K562 (cell line): ENCODE data around the gene APOLD1. TPM values are rescaled to one million over a fixed set of nuclear protein-coding genes. Genes with fewer than 3 reads are reported as not detected.
A peak's percentile ranks its signal among the peaks of the same experiment; 100 is the strongest.

ENCODE experiments used
- ATF7 ChIP-seq: fragments of 450-650 bp; IDR thresholded peaks from 2 replicates; pipeline ENCODE4 v1.7.1; 2014; ENCODE audit warnings: mild to moderate bottlenecking, moderate library complexity
- BHLHE40 ChIP-seq: IDR thresholded peaks from 2 replicates; pipeline ENCODE4 v1.6.1; 2011; ENCODE audit warnings: low read length, improper control_type of control experiment
- CBX8 ChIP-seq: fragments of 200-600 bp; sonication (generic); IDR thresholded peaks from 2 replicates; pipeline ENCODE4 v1.6.1; 2012; ENCODE audit warnings: borderline replicate concordance, mixed run types, low read depth, mild to moderate bottlenecking, moderate library complexity, mixed read lengths, low read length, control low read depth, inconsistent platforms; ENCODE audit not compliant: poor library complexity, severe bottlenecking; ENCODE audit errors: extremely low read depth
- CEBPG ChIP-seq, 3 experiments: fragments of 200-800 bp in 1 of 3; sonication (Bioruptor generic) in 1 of 3; sonication (generic) in 1 of 3; formaldehyde crosslinking in 1 of 3; IDR thresholded peaks in 2 of 3; conservative IDR thresholded peaks in 1 of 3; 2 replicates each; pipeline versions ENCODE4 v1.6.1 to v1.8.0; 2016 to 2022; ENCODE audit warnings: missing compliant biosample characterization in 2 of 3, missing genetic modification characterization in 2 of 3, mild to moderate bottlenecking in 1 of 3, missing genetic modification reagents in 1 of 3
- ELF1 ChIP-seq: fragments of 200-800 bp; sonication (Bioruptor generic); IDR thresholded peaks from 2 replicates; pipeline ENCODE4 v1.6.1; 2016; ENCODE audit warnings: missing genetic modification characterization, missing compliant biosample characterization
- HMGN3 ChIP-seq: IDR thresholded peaks from 2 replicates; pipeline ENCODE4 v1.6.1; 2011; ENCODE audit warnings: borderline replicate concordance, low read depth, mild to moderate bottlenecking, mixed read lengths, low read length; ENCODE audit not compliant: insufficient read length; ENCODE audit errors: extremely low read depth
- KAT2B ChIP-seq: IDR thresholded peaks from one replicate; pipeline ENCODE4 v1.6.1; 2012; ENCODE audit warnings: low read depth, mild to moderate bottlenecking, control low read depth, inconsistent platforms, low read length, moderate library complexity
- KDM4B ChIP-seq, 2 experiments: fragments of 450-650 bp in 1 of 2; sonication (generic) in 1 of 2; IDR thresholded peaks; 2 replicates each; pipeline ENCODE4 v1.6.1; 2016 to 2017; ENCODE audit warnings: borderline replicate concordance in 2 of 2, antibody characterized with exemption in 1 of 2, low read depth in 1 of 2, mild to moderate bottlenecking in 1 of 2
- L3MBTL2 ChIP-seq: fragments of 450-650 bp; IDR thresholded peaks from 2 replicates; pipeline ENCODE4 v1.6.1; 2016; ENCODE audit warnings: mild to moderate bottlenecking, moderate library complexity
- MAX ChIP-seq: sonication (generic); formaldehyde crosslinking; IDR thresholded peaks from 2 replicates; pipeline ENCODE4 v1.9.0; 2022; ENCODE audit warnings: mild to moderate bottlenecking, missing genetic modification reagents
- MTA1 ChIP-seq: fragments of 450-650 bp; IDR thresholded peaks from 2 replicates; pipeline ENCODE4 v1.6.1; 2017; ENCODE audit warnings: borderline replicate concordance
- MXI1 ChIP-seq: IDR thresholded peaks from 2 replicates; pipeline ENCODE4 v1.6.1; 2011; ENCODE audit warnings: low read depth, mild to moderate bottlenecking, improper control_type of control experiment, low read length
- NCOA2 ChIP-seq, 2 experiments: fragments of 450-650 bp; IDR thresholded peaks; 2 replicates each; pipeline ENCODE4 v1.6.1; 2018; ENCODE audit warnings: mild to moderate bottlenecking in 2 of 2, moderate library complexity in 1 of 2; ENCODE audit not compliant: partially characterized antibody in 2 of 2
- RAD21 ChIP-seq, 2 experiments: fragments of 250-450 bp in 1 of 2; fragments of 450-650 bp in 1 of 2; sonication (Bioruptor Pico) in 1 of 2; formaldehyde crosslinking in 1 of 2; IDR thresholded peaks in 1 of 2; conservative IDR thresholded peaks in 1 of 2; 2 replicates each; pipeline versions ENCODE4 v1.4.0 to v1.8.0; 2020 to 2022; ENCODE audit warnings: mild to moderate bottlenecking in 2 of 2, moderate library complexity in 1 of 2
- RB1 ChIP-seq: fragments of 450-650 bp; IDR thresholded peaks from 2 replicates; pipeline ENCODE4 v1.6.1; 2017; ENCODE audit warnings: low read depth, mild to moderate bottlenecking
- SIN3A ChIP-seq, 2 experiments: fragments of 150-350 bp in 1 of 2; IDR thresholded peaks; 2 replicates each; pipeline ENCODE4 v1.6.1; 2011 to 2016; ENCODE audit warnings: borderline replicate concordance in 2 of 2, low read depth in 2 of 2, low read length in 2 of 2, mild to moderate bottlenecking in 2 of 2, moderate library complexity in 2 of 2; ENCODE audit not compliant: control insufficient read depth in 1 of 2
- SOX6 ChIP-seq: fragments of 450-650 bp; IDR thresholded peaks from 2 replicates; pipeline ENCODE4 v1.6.1; 2014; ENCODE audit warnings: mild to moderate bottlenecking
- SREBF1 ChIP-seq: fragments of 150-350 bp; IDR thresholded peaks from 2 replicates; pipeline ENCODE4 v1.6.1; 2014; ENCODE audit warnings: antibody characterized with exemption, low read depth, low read length, borderline replicate concordance
- TAF1 ChIP-seq: IDR thresholded peaks from 2 replicates; pipeline ENCODE4 v1.6.1; 2011; ENCODE audit warnings: mild to moderate bottlenecking, low read length, moderate library complexity; ENCODE audit not compliant: insufficient read depth, control insufficient read depth, severe bottlenecking; ENCODE audit errors: extremely low read depth
- TBL1XR1 ChIP-seq, 2 experiments: IDR thresholded peaks; 2 replicates each; pipeline ENCODE4 v1.6.1; 2012; ENCODE audit warnings: improper control_type of control experiment in 2 of 2, low read length in 2 of 2, mild to moderate bottlenecking in 1 of 2
- TBP ChIP-seq: optimal IDR thresholded peaks from 2 replicates; pipeline ENCODE3; 2011; ENCODE audit warnings: low read depth, low read length, improper control_type of control experiment
- TCF3 ChIP-seq: sonication (generic); formaldehyde crosslinking; IDR thresholded peaks from 2 replicates; pipeline ENCODE4 v1.4.0; 2020; ENCODE audit warnings: mild to moderate bottlenecking, missing genetic modification reagents
- ZBED1 ChIP-seq: IDR thresholded peaks from 2 replicates; pipeline ENCODE4 v1.6.1; 2014
- ZFPM2 ChIP-seq: fragments of 250-450 bp; sonication (Bioruptor Pico); IDR thresholded peaks from 2 replicates; pipeline ENCODE4 v1.5.1; 2022; ENCODE audit warnings: mild to moderate bottlenecking
- ZNF57 ChIP-seq: fragments of 450-650 bp; formaldehyde crosslinking; IDR thresholded peaks from 2 replicates; pipeline ENCODE4 v1.4.0; 2020; ENCODE audit warnings: mild to moderate bottlenecking, moderate library complexity
- ZNF644 ChIP-seq: fragments of 200-800 bp; sonication (Bioruptor generic); IDR thresholded peaks from 2 replicates; pipeline ENCODE4 v1.6.1; 2016; ENCODE audit warnings: low read depth, missing genetic modification characterization, missing compliant biosample characterization
- ZNF696 ChIP-seq: fragments of 250-450 bp; sonication (Bioruptor Pico); conservative IDR thresholded peaks from 2 replicates; pipeline ENCODE4 v1.4.0; 2020; ENCODE audit warnings: mild to moderate bottlenecking, moderate library complexity
- ZZZ3 ChIP-seq: fragments of 450-650 bp; IDR thresholded peaks from 2 replicates; pipeline ENCODE4 v1.6.1; 2016; ENCODE audit warnings: antibody characterized with exemption, mild to moderate bottlenecking, moderate library complexity
- polyA plus RNA-seq, 8 experiments: library from polyadenylated mRNA; depleted of rRNA in 4 of 8; stranded (reverse) in 5 of 8; unstranded in 3 of 8; fragments of >200 nt; fragmentation: Nextera tagmentation in 2 of 8; fragmentation: Illumina TruSeq in 1 of 8; extraction: Ambion mirVana in 2 of 8; extraction: Trizol in 1 of 8; gene quantifications; 2 replicates each; pipeline versions ENCODE4 v1.2.1 to v1.2.3, GENCODE V29; 2011 to 2014; ENCODE audit warnings: inconsistent platforms in 1 of 8, missing spikeins in 1 of 8
- total RNA-seq, 7 experiments: library from RNA; depleted of rRNA in 6 of 7; stranded (reverse); fragments of >200 nt in 6 of 7; fragmentation: Illumina TruSeq in 2 of 7; extraction: Trizol in 2 of 7; gene quantifications; 2 replicates each; pipeline versions ENCODE4 v1.2.1 to v1.2.3, GENCODE V29; 2011 to 2021; ENCODE audit warnings: low replicate concordance in 1 of 7

APOLD1 gene
- total and polyA plus RNA-seq, 9 of the 15 experiments (the other 6 are each of a cell fraction or from before 2014, with no cell fraction given): 0.28 to 1.1 (median 0.61) TPM

GRCh38 chr12:12813120-12814101, 28.0 kb downstream of the APOLD1 start, which contains the start of gene DDX47 (continued):
- TF ChIP-seq MAX (peak; percentile 64; the same call in 1 of the 2 replicates), MXI1 (0 out of 2 replicates have a peak, but pooled peaks have one; percentile 29), SIN3A (IDR thresholded peaks at IDR 0.05; ENCODE audit: borderline replicate concordance in 2 of 2, control insufficient read depth in 1 of 2, low read depth in 2 of 2, low read length in 2 of 2) (peak in 1 of 2 experiments; percentile 97; a peak in 2 of 4 replicates), SOX6 (no peak), ZNF644 (tag) (peak; percentile 73; the same call in 1 of the 2 replicates), ZNF696 (CRISPR knock-in tag) (no peak), HMGN3 (peak; percentile 38), RB1 (peak; percentile 77; the same call in 1 of the 2 replicates), ZBED1 (no peak), L3MBTL2 (0 out of 2 replicates have a peak, but pooled peaks have one; percentile 37), NCOA2 (IDR thresholded peaks at IDR 0.05; ENCODE audit: partially characterized antibody in 2 of 2) (no peak), MTA1 (no peak), TBL1XR1 (IDR thresholded peaks at IDR 0.05; ENCODE audit: low read length in 2 of 2) (peak in 1 of 2 experiments; percentile 31; a peak in 1 of 4 replicates), ZNF57 (CRISPR knock-in tag) (no peak), CEBPG (CRISPR knock-in tag; IDR thresholded peaks at IDR 0.05) (no peak), CEBPG (tag; conservative IDR thresholded peaks at IDR 0.05 in 1 of 2, IDR thresholded peaks at IDR 0.05 in 1 of 2) (no peak), ELF1 (tag) (peak; percentile 93), TCF3 (peak; percentile 32; the same call in 1 of the 2 replicates), RAD21 (CRISPR knock-in tag; conservative IDR thresholded peaks at IDR 0.05 in 1 of 2, IDR thresholded peaks at IDR 0.05 in 1 of 2) (peak; percentile 29 to 40; a peak in 3 of 4 replicates), KAT2B (no peak), SREBF1 (no peak), TAF1 (peak; percentile 92), ZFPM2 (CRISPR knock-in tag) (no peak), ATF7 (peak; percentile 50; the same call in 1 of the 2 replicates), BHLHE40 (peak; percentile 36; the same call in 1 of the 2 replicates), ZZZ3 (no peak), TBP (peak; percentile 84), KDM4B (IDR thresholded peaks at IDR 0.05; ENCODE audit: borderline replicate concordance in 2 of 2, low read depth in 1 of 2) (no peak), CBX8 (no peak)
